ES-I3 (cell line): ENCODE results near the gene NCKAP1.

Source experiments
- H3K36me3 ChIP-seq: 2 replicates; pipeline ENCODE4 v1.6.1; 2013; ENCODE audit warnings: mild to moderate bottlenecking, low read length, control low read depth, moderate library complexity; ENCODE audit not compliant: insufficient read depth
- H3K4me1 ChIP-seq: 2 replicates; pipeline ENCODE4 v1.6.1; 2013; ENCODE audit warnings: mild to moderate bottlenecking, control low read depth, low read length; ENCODE audit not compliant: insufficient read depth
- H3K9ac ChIP-seq: 2 replicates; pipeline ENCODE4 v1.6.1; 2013; ENCODE audit warnings: low read depth, mild to moderate bottlenecking, low read length, moderate library complexity
- H3K9me3 ChIP-seq: 2 replicates; pipeline ENCODE4 v1.6.1; 2013; ENCODE audit warnings: mild to moderate bottlenecking, low read length, moderate library complexity; ENCODE audit not compliant: control insufficient read depth, insufficient read depth

Gene NCKAP1

GRCh38 chr2:182937870-182938269 is 100.4 kb downstream of the NCKAP1 start:
- Histone ChIP-seq H3K9me3 (no peaks in the 10 kb centered on the region), H3K36me3 (peaks cover 8% of the 10 kb centered on the region; the same call in 1 of the 2 replicates), H3K9ac (no peak overlapping the region), H3K4me1 (no peaks in the 10 kb centered on the region)

DNA sequence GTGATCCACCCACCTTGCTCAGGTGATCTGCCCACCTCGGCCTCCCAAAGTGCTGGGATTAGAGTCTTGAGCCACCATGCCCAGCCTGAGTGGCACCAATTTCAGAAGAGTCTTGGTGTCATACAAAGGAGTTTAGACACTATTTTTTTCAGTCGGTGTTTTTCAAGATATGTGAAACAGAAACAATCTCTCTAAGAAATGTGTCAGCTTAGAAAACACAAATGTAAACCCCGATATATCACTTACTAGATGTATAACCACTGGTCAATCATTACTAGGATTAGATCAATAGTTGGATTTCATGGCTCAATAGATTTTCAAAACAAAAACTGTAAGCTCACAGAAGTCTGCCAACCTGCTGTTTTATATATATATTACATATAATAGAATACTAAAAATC is 104.6 kb downstream of the NCKAP1 start:
- Histone ChIP-seq H3K9ac (no peak overlapping the region), H3K4me1 (no peaks in the 10 kb centered on the region), H3K9me3 (no peaks in the 10 kb centered on the region), H3K36me3 (peaks cover 7% of the 10 kb centered on the region; the same call in 1 of the 2 replicates)

DNA sequence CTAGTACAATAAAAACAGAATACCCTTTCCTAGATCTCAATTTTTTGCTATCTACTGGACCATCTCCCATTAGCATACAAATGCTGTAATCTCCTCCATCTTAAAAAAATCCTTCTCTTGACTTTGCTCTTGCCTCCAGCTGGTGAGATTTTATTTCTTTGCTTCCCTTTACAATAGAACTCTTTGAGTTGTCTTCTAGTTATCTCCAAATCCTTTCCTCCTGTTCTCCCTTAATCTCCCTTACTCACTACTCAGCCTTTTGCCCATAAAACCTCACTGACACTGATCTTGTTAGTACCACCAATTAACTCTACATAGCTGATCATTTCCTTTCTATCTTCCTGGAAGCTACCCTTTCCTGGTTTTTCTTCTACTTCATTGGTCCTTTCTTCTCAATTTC is 108.3 kb downstream of the NCKAP1 start:
- H3K9me3 ChIP-seq = no peaks in the 10 kb centered on the region
- H3K4me1 ChIP-seq = no peaks in the 10 kb centered on the region
- no peak overlapping the region for H3K9ac ChIP-seq
- peaks cover 18% of the 10 kb centered on the region for H3K36me3 ChIP-seq

GRCh38 chr2:182924306-182924705 is 114.0 kb downstream of the NCKAP1 start:
- Histone ChIP-seq H3K9ac (no peak overlapping the region), H3K4me1 (no peaks in the 10 kb centered on the region), H3K36me3 (peaks cover 21% of the 10 kb centered on the region), H3K9me3 (no peaks in the 10 kb centered on the region)

DNA sequence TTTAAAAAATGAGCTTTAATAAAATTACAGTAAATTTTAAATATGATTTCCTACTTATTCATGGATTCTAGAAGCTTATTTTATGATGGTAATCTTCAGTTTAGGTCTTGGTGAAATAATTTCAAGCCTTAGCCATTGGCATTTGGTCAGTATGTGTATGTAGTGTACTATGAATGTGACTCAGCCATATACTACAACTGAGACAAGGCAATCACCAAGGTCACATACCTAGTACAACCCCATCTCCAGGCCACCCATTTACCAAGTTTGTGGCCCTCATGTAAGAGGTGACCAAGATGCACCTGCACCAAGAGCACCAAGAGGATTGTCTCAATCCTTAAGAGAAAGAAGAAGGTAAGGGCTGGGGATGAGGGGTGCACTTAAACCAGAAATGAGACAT is 117.0 kb downstream of the NCKAP1 start:
- Histone ChIP-seq H3K36me3 (peaks cover 7% of the 10 kb centered on the region), H3K4me1 (no peaks in the 10 kb centered on the region), H3K9me3 (no peaks in the 10 kb centered on the region), H3K9ac (no peak overlapping the region)

DNA sequence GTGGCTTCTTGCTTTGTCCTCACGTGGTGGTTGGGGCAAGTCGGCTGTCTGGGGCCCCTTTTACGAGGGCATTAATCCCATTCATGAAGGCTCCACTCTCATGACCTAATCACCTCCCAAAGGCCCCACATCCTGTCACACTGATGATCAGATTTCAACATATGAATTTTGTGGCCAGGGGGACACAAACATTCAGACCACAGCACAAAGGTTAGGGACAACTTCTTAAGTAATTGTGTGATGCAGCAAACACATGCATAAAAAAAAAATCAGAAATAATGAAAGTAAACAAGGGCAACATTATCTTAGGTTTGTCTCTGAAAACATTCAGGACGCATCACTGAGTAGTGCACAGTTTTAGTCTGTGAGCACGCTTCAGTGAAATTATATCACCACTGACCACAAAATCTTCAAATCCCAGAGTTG is 117.6 kb downstream of the NCKAP1 start:
- peaks cover 6% of the 10 kb centered on the region for H3K36me3 ChIP-seq
- no peak overlapping the region for H3K9ac ChIP-seq
- no peaks in the 10 kb centered on the region for H3K4me1 ChIP-seq
- no peaks in the 10 kb centered on the region for H3K9me3 ChIP-seq

- no peaks in the 10 kb centered on the region for H3K4me1 ChIP-seq
- peaks cover 6% of the 10 kb centered on the region for H3K36me3 ChIP-seq
- H3K9ac ChIP-seq = no peak overlapping the region
- no peaks in the 10 kb centered on the region for H3K9me3 ChIP-seq
These were observed 118.2 kb downstream of the NCKAP1 start for GRCh38 chr2:182920089-182920488.

- H3K36me3 ChIP-seq = peaks cover 6% of the 10 kb centered on the region
- H3K9me3 ChIP-seq = no peaks in the 10 kb centered on the region
- no peaks in the 10 kb centered on the region for H3K4me1 ChIP-seq
- H3K9ac ChIP-seq = no peak overlapping the region
These were observed 119.2 kb downstream of the NCKAP1 start for GRCh38 chr2:182918961-182919652.

DNA sequence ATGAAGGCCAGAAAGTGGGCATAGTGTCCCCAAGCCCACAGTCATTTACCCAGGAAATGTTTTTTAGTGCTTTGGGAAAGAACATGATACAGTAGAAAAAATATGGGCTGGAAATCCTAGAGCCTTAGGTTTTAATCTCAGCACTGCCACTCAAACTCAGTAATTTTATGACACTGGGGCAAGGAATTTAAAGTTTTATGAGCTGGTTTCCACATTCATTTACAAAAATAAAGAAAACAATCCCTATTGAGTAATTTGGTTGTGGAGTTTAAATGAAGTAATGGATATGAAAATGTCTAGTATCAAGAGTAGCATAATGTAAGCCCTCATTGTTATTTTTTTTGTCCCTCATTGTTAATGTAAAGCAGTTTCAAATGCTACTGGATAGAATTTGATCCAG is 120.3 kb downstream of the NCKAP1 start:
- Histone ChIP-seq H3K36me3 (peaks cover 10% of the 10 kb centered on the region), H3K9ac (no peak overlapping the region), H3K4me1 (no peaks in the 10 kb centered on the region), H3K9me3 (no peaks in the 10 kb centered on the region)

DNA sequence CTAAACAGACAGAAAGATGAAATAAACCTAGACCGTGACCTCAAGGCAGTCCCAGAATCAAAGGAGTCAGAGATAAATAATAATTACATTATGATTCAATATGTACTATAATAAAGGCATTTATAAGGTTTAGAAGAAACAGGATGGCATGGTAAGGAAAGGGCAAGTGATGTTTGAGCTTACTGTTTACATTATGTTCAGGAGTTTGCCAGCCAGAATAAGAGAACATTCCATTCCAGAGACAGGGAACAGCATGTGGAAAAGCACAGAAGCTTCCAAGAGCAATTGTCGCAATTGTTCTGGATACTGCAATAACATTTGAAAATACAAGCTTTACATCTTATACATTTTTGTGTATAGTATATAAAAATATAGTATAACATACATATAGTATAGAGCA is 121.8 kb downstream of the NCKAP1 start:
- Histone ChIP-seq H3K9ac (no peak overlapping the region), H3K9me3 (no peaks in the 10 kb centered on the region), H3K36me3 (peaks cover 10% of the 10 kb centered on the region), H3K4me1 (no peaks in the 10 kb centered on the region)

DNA sequence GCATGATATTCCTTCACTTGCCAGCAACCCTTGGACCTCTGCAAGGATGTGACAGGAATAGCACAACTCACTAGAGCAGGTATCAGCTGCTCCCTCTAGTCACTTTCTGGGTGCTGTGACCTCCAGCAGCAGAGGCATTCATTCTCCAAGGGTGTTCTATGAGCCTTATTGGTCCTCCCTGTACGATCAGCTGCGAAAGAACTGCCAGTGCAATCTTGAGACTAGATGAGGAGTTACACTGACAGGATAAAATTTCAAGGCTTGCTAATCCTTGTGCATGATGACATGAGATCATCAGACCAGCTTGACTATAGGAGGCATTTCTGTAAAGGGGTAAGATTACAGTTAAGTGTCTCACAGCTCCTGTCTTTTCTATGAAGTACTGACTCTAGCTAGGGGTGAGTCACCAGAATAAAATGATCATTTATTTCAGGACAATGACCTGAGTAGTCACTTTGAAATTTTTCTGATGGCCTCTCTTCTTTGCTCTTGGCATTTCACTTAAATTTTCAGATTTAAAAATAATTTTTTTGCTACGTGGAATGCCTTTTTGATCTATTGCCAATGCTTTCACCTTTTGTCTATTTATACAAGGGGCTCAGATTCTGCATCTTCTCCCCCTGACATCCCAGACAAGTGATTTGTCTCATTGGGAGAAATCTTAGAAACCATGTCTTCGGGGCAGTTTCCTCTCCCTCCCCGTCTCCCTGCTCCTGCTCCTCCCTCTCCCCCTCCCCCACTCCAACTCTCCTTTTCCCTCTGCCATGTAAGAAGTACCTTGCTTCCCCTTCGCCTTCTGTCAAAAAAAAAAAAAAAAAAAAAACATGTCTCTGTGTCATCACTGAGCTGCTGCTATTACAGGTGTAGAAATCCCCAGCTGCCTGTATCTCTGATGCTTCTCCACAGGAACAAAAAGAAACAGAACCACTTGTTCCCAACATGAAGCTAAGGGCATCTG is 122.6 kb downstream of the NCKAP1 start:
- Histone ChIP-seq H3K9me3 (no peaks in the 10 kb centered on the region), H3K4me1 (no peaks in the 10 kb centered on the region), H3K36me3 (peaks cover 10% of the 10 kb centered on the region), H3K9ac (no peak overlapping the region)

DNA sequence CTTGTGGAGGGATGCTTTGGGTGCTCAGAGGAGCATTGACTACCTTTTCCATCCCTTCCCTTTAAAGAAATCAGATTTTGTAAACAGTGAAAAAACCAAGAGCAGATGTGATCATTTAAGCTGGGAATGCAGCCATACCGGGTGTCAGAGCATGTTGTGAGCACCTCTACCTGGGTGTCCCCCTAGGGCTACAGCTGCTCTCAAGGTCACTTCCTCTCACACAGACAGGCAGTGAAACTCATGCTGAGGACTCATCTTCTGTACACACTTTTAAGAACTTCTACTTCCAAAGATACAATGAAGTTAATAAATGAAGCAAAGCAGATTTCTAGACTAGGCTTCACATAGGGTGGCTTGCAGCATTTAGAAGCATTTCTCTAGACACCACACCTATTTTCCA is 123.4 kb downstream of the NCKAP1 start:
- peaks cover 5% of the 10 kb centered on the region for H3K36me3 ChIP-seq

GRCh38 chr2:182913064-182913463 is 125.2 kb downstream of the NCKAP1 start:
- Histone ChIP-seq H3K9ac (no peak overlapping the region), H3K9me3 (no peaks in the 10 kb centered on the region), H3K36me3 (peaks cover 8% of the 10 kb centered on the region), H3K4me1 (no peaks in the 10 kb centered on the region)

More for the DNA sequence above, 123.4 kb downstream of the NCKAP1 start:
- no peak overlapping the region for H3K9ac ChIP-seq
- no peaks in the 10 kb centered on the region for H3K9me3 ChIP-seq
- no peaks in the 10 kb centered on the region for H3K4me1 ChIP-seq

GRCh38 chr2:182912518-182912915 is 125.7 kb downstream of the NCKAP1 start:
- no peaks in the 10 kb centered on the region for H3K9me3 ChIP-seq
- peaks cover 4% of the 10 kb centered on the region for H3K4me1 ChIP-seq
- peaks cover 8% of the 10 kb centered on the region for H3K36me3 ChIP-seq

More at GRCh38 chr2:182912518-182912915, 125.7 kb downstream of the NCKAP1 start:
- H3K9ac ChIP-seq = no peak overlapping the region
